ENCODE results near the gene PUM2. TPM values are rescaled to one million over a fixed set of nuclear protein-coding genes. Genes with fewer than 3 reads are reported as not detected.
"Not testable (repeated sequence)": the region's sequence is repeated elsewhere in the genome, so short reads cannot be mapped to it uniquely, and the experiment has no call there.

The PUM2 gene
- total RNA-seq, 1 donor from 2014 or later: 113 TPM

DNA sequence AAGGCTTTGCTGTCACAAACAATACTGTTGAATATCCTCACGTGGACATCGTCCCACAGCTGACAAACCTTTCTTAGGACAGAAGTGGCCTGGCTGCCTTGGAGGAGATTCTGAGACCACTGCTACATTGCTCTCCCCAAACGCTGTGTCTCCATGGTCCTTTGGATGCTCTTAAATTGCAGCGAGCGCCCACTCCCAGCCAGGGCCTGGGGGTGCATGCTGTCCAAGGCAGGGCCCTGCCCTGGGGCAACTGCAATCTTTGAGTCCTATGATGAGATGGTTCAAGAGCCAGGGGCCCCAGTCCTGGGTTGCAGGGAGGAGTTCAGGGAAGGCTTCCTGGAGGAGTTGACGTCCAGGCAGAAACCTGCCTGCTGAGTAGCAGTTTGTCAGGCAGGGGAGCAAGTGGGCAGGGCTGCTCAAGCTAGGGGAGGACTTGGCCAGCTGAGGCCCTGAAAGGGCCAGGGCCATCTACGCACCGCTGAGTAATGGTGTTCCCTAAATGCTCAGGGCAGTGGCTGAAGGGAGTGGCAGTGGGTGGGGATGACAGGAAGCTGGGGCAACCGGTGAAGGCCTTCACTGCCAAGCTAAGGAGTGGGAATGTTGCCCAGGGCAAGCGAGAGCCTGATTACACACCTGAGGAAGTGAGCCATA lies 114.9 kb downstream of the PUM2 start:
- no peak overlapping the region for H3K4me3 Mint-ChIP-seq (ENCODE audit: unreplicated experiment)
- H3K9me3 Mint-ChIP-seq (ENCODE audit: unreplicated experiment): peaks cover 3% of the 10 kb centered on the region
- no peak for TF ChIP-seq CTCF (IDR thresholded peaks at IDR 0.05; ENCODE audit: partially characterized antibody, unreplicated experiment)
- no peak for DNase-seq
- H3K4me1 Mint-ChIP-seq (ENCODE audit: low read depth, unreplicated experiment): no peaks in the 10 kb centered on the region
- H3K36me3 Mint-ChIP-seq (ENCODE audit: unreplicated experiment): peaks cover 6% of the 10 kb centered on the region
- H3K27ac Mint-ChIP-seq (ENCODE audit: unreplicated experiment): no peak overlapping the region
- peaks cover 2% of the 10 kb centered on the region for H3K27me3 Mint-ChIP-seq (ENCODE audit: unreplicated experiment)

DNA sequence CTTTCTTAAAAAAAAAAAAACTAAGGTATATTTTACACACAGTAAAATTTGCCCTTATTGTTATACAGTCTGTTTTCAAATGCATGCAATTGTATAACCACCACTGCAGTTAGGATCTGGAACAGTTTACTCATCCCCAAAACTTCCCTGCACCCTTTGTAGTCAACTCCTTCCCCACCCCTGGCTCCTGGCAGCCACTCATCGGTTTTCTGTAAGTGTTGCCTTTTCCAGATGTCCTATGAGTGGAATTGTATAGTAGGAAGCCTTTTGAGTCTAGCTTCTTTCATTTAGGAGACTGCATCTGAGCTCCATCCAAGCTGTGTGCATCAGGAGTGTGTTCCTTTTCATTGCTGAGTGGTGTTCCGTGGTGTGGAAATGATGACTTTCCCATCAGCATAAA lies 116.0 kb downstream of the PUM2 start:
- not testable (repeated sequence) for H3K4me3 Mint-ChIP-seq (ENCODE audit: unreplicated experiment); H3K9me3 Mint-ChIP-seq (ENCODE audit: unreplicated experiment); H3K27me3 Mint-ChIP-seq (ENCODE audit: unreplicated experiment); H3K4me1 Mint-ChIP-seq (ENCODE audit: low read depth, unreplicated experiment); DNase-seq; H3K36me3 Mint-ChIP-seq (ENCODE audit: unreplicated experiment); H3K27ac Mint-ChIP-seq (ENCODE audit: unreplicated experiment)

DNA sequence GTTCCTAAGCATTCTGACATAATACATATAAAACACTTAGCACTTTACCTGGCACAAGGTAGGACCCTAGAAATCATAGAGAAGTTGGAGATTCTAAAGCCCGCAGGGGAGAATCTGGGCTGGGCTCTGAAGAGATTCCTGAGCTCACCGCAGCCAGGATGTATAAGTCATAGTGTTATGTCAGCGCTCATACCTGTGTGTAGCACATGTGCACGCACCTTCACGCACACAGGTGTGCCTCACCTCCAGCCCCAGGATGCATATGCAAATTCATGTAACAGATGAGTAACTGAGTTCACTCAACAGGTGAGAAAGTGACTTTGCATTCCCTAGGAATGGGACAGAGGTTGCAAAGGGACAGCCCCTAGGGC lies 117.8 kb downstream of the PUM2 start:
- H3K27ac Mint-ChIP-seq (ENCODE audit: unreplicated experiment): no peak overlapping the region

DNA sequence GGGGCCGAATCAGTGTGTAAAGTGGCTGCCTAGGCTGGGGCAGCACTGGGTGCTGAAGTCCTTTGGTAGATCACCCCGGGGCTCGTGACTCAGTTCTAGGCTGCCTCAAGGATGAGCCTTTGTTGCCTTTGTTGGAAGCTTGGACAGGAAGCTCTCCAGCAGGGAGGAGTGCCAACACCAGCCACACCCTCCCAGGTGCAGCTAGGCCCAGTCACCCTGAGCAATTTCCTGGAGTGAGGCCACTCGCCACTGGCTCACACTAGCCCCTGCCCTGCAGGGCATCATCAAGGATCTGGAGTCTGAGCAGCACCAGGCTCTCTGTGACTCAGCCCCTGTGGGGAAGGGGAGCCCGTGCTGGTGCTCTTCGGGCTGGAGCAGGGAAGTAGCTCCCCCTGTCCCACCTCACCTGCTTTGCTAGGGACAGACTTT lies 119.0 kb downstream of the PUM2 start:
- H3K36me3 Mint-ChIP-seq (ENCODE audit: unreplicated experiment): no peaks in the 10 kb centered on the region
- H3K27ac Mint-ChIP-seq (ENCODE audit: unreplicated experiment): no peak overlapping the region
- no peak overlapping the region for H3K4me3 Mint-ChIP-seq (ENCODE audit: unreplicated experiment)
- peaks cover 4% of the 10 kb centered on the region for H3K27me3 Mint-ChIP-seq (ENCODE audit: unreplicated experiment)
- no peaks in the 10 kb centered on the region for H3K4me1 Mint-ChIP-seq (ENCODE audit: low read depth, unreplicated experiment)
- no peak for TF ChIP-seq CTCF (IDR thresholded peaks at IDR 0.05; ENCODE audit: partially characterized antibody, unreplicated experiment)
- peaks cover 3% of the 10 kb centered on the region for H3K9me3 Mint-ChIP-seq (ENCODE audit: unreplicated experiment)
- no peak for DNase-seq

More for the DNA sequence above, 117.8 kb downstream of the PUM2 start:
- H3K9me3 Mint-ChIP-seq (ENCODE audit: unreplicated experiment): peaks cover 1% of the 10 kb centered on the region
- H3K4me3 Mint-ChIP-seq (ENCODE audit: unreplicated experiment): no peak overlapping the region
- no peak for DNase-seq
- peaks cover 2% of the 10 kb centered on the region for H3K36me3 Mint-ChIP-seq (ENCODE audit: unreplicated experiment)
- peaks cover 2% of the 10 kb centered on the region for H3K27me3 Mint-ChIP-seq (ENCODE audit: unreplicated experiment)
- TF ChIP-seq CTCF (IDR thresholded peaks at IDR 0.05; ENCODE audit: partially characterized antibody, unreplicated experiment): no peak
- H3K4me1 Mint-ChIP-seq (ENCODE audit: low read depth, unreplicated experiment): no peaks in the 10 kb centered on the region

DNA sequence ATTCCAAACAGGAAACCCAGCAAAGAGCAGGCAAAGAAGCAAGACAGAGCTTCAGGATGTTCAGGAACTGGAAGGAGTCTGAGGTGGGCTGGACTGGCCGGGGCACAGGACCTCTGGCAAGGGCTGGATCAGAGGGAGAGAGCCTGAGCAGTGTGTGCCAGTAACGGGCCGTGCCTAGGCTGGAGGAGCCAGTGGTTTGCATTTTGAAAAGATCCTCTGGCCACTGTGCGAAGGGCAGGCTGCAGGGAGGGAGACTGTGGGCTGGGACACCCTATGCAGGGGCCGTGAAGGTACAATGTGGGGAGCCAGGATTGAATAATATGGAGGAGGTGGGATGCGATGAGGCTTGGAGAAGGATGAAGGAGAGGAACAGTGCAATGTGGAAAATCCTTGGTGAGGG lies 119.5 kb downstream of the PUM2 start:
- Mint-ChIP-seq H3K4me3 (ENCODE audit: unreplicated experiment) (no peak overlapping the region), H3K27me3 (ENCODE audit: unreplicated experiment) (peaks cover 6% of the 10 kb centered on the region), H3K27ac (ENCODE audit: unreplicated experiment) (no peak overlapping the region), H3K4me1 (ENCODE audit: low read depth, unreplicated experiment) (no peaks in the 10 kb centered on the region), H3K9me3 (ENCODE audit: unreplicated experiment) (peaks cover 3% of the 10 kb centered on the region), H3K36me3 (ENCODE audit: unreplicated experiment) (no peaks in the 10 kb centered on the region)
- no peak for TF ChIP-seq CTCF (IDR thresholded peaks at IDR 0.05; ENCODE audit: partially characterized antibody, unreplicated experiment)
- no peak for DNase-seq

Data from glutamatergic neuron (in vitro differentiated cells).